Left forelimb (tissue), 1 donor: ENCODE results near the gene CDH6.

ENCODE experiments used
- DNase-seq: peaks from one replicate; pipeline ENCODE4 v3.0.0-alpha.2; 2018; ENCODE audit warnings: low spot score

CDH6 gene

DNA sequence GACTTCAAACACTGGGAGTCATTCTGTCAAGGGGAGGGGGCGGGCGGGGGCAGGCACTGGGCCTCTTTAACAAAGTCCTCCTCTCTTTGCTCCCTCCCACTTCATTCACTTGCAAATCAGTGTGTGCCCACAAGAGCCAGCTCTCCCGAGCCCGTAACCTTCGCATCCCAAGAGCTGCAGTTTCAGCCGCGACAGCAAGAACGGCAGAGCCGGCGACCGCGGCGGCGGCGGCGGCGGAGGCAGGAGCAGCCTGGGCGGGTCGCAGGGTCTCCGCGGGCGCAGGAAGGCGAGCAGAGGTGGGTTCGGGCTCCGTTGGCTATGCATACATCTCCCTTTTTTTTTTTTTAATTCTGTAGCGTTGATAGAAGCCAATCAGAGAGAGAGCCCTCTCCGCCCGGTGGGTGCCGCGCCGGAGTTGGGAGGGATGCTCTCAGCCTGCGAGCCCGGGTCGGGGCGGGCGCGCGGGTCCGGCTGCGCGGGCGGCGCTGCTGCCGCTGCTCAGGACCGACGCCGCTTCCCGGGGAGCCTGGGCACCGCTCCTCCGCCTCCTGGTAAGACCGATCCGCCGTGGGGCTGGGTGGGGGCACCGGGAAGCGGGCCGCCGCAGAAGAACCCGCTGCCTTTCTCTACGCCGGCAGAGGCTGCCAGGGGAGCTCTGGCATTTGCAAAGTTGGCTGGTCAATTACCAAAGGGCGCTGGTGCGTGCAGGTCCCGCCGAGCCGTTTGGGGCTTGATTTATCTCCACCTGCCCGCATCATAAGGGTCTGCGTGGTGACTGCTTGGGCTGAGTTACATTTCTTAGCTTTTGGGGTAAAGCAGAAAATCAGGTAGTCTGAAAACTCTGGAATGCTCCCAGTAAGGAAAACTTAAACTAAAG, at the start of gene CDH6:
TSS of gene CDH6 (plus strand) at position 96 of the 877 bp plus-strand sequence. CDS start 73,788 bp downstream, outside the sequence.
- peak; percentile 66 for DNase-seq

DNA sequence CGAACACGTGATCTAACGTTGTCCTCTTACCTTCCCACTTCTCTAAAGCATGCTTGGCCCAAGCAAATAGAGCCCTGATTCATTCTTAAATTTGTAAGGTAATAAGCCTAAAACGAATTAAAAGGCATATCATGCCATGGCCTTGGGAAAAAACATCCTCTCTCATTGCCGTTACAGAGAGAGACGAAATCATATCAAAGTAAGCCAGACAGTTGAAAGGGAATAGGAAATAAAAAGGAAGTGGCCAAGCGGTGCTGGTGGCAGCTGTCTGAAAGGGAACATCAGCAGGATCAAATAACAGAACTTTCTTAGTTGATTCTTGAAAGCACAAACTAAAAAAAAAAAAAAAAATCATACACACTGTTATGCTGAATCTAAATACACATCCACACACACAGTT, 49.1 kb upstream of the CDH6 start:
- DNase-seq, result no peak

DNA sequence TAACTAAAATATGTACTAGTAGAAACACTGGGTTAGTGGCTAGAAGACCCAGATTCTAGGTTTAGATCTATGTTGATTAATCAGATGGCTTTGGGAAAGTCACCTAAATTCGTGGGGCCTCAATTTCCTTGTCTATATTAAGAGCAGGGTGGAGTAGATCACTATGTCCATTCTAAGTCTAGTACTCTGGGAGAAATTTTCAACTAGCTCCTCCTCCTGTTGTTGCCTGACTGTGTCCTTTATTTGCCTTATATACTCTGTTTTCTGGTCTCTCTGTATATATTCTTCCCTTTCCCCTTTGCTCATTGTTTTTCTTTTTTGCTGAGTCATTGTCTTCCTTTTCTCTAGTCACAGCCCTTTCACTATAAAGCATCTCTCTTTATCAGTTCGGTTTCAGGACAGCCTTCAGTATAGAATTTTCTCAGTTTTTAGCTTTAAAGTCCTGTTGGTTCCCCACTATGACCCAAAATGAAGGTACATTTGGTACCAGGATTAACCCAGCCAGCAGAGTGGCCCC, 44.5 kb upstream of the CDH6 start:
- no peak for DNase-seq

DNA sequence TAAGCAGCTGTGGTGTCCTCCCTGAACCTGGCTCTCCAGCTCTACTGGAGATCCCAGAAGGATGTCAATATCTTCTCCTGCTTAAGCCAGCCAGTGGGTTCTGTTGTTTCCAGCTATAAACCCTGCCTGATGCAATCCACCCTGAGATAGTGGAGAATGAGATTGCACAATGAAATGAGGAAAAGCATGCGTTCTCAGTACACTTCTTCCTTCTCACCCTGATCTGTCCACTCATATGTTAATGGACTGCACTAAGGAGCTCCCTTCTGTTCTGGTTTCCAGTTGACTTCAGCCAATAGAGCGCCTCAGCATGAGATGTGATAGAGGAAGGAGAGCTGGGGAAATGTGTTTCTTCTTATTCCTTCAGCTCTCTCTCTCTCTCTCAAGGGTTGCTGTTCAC, 40.0 kb upstream of the CDH6 start:
- no peak for DNase-seq

DNA sequence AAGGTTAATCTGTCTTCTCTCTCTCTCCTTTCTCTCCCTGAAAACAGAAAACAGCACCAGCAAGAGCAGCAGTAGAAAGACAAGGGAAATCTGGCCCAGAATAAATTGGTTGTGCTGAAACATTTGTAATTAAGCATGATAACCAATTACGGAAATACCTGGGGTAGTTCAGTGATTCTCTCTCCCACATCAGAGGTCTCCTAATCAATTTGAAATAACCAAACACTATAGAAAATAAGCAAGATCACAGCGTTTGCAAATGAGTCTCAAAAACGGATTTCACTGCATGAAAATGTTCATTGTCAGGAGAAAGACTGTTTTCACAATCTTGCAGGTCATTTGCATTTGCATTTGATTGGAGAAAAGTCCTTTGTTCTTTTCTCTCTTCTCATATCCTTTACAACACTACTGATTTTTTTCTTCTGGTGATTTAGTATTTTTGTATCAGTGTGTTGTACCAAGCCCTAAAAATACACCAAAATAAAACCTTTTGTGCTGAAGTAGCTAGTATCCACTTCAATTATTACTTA, 36.8 kb upstream of the CDH6 start:
- no peak for DNase-seq

DNA sequence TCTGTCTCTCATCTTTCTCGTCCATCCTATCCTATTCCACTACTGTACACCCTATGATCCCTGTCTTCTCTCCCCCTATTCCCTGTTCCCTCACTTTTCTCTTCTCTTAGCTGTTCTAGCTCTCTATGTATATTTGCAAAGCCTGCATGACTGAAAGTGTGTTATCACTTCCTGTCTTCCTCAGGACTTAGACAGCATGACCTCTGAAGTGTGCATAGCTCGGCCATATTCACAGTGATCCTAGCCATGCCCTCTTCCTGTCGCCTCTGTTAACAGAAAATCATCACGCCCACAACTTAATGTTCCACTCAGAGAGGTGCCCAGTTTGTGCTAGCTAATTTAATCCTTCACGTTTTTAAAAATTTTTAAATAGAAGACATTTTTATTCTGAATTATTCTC, 35.8 kb upstream of the CDH6 start:
- no peak for DNase-seq

DNA sequence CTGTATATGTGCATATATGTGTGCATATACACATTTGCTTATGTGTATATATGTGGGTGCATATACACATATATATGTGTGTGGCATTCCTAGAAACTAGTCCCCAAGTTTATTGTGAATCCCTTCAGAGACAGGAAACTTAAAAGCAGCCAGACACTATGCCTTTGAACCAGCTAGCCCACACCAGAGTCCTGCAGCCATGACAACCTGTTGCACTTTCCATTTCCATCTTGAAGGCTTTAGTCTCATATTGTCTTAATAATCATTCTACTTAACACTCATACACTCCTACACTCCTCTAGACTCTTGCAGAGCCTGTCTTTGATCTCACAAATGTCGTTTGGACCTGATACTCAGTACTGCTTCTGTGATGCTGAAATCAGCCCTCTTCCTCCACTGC, 34.8 kb upstream of the CDH6 start:
- no peak for DNase-seq

DNA sequence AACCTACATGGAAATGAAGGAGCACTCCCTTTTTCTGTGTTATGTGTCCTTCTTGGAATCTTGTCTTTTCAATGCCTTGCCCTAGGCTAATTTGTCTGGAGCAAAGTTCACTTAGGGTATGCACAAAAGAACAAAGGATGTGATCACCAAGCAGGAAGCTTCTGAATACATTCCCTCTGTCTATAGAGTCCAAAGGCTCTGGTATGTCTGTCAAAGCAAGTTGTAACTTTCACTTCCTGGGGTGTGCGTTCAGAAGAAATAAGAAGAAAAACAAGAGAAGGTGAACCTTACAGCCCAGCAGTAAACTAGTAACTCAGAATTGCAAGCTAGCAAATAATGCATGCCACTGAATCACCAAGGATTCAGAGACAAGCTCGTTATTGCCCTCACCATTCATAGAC, 31.7 kb upstream of the CDH6 start:
- no peak for DNase-seq

DNA sequence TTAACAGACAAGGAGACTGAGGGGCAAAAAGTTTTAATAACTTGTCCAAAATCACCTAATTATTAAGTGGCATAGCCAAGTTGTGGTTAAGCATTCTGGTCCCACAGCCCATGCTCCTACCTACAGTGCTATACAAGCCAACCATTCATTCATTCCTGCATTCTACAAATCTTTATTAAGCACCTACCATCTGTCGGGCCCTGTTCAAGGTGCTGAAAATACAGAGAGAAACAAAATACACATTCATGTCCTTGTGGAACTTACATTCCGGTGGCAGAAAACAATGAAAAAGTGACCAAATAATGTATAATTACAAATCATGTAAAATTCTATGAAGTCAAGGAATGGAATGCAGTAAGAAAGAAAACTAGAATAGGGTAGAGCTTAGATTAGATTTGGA, 27.8 kb upstream of the CDH6 start:
- DNase-seq, result no peak

DNA sequence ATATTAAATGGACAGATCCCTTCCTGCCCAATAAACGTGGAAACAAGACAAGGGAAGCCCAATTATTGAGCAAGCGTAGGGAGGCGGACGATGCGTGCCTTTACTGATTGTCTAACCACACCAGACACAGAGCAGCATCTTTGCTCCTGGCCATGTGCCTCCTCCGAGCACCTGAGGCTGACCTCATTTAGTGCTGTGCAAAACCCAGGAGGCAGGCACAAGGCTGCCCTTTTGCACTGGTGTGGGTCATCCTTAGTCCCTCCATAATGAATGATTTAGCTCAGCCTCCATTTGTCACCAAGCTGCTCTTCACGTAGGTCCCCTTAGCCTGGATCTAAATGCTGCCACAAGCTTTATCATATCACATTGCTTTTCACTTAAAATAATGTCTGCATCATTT, 24.1 kb upstream of the CDH6 start:
- no peak for DNase-seq

DNA sequence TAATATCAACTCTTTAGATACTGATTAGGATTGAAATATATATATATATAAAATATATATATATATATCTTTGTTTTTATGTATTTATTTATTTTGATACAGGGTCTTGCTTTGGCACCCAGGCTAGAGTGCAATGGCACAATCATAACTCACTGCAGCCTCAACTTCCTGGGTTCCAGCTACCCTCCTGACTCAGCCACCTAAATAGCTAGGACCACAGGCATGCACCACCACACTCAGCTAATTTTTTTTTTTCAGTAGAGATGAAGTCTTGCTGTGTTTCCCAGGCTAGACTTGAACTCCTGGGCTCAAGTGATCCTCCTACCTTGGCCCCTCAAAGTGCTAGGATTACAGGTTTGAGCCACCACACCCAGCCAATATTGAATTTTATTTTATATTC, 20.6 kb upstream of the CDH6 start:
- no peak for DNase-seq

DNA sequence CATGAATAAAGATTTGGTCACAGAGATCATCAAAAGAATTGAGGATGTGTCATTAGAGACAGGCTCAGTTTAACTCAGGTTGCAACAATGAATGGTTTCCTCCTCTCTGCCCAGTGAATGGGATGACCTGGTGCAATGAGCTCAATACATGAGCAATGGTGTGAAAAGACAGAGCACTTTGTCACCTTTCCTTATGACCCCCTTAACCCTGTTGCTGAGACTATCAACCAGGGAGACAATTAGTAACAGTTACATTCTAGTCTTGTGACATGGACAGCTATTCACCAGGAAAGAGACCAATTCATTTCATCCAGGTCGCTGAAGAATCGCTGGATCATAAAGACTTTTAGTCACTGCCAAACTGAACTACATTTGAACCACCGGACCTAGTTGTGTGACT, 19.9 kb upstream of the CDH6 start:
- no peak for DNase-seq

DNA sequence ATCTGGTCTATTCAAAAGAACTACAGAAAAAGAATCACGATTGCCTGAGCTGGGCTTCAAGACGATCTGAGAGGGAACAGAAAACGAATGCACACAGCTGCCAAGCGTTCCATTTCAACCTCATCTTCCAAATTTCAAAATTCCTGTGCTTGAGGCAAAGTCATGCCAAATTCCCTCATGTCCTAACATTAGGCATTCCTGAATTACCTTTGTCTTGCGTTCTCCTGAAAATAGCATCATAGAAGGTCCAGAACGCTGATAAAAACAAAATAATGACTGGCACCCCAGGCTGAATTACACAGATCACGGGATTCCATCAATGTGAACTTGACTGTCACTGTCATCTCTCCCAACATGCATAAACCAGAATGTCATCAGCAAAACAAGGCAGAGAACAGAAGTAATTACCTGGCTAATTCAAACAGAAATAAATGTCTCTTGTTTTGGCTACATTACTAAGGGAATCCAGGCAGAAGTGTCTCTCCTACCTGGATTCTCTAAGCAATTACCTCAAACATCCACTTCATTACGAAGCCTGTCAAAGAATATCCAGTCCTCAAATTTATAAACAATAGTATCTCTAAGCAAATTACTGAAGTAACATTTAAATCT, 12.0 kb upstream of the CDH6 start:
- no peak for DNase-seq

DNA sequence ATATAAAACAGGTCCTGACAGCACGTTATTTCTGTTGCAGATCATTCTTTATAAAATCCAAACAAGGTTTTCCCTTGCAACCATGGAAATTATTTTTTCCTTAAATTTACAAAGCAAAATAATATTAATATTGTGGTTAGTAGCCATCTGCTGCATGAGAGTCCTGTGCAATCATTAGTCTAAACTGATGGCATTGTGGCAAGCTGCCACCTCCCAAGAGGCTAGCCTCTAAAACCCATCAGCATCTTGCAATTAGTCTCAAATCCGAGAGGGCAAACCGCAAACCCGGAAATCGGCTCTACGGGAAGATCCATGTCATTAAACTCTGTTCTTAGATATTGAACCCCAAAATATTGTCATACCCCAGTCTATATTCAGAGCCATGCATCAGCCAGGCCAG, 11.3 kb upstream of the CDH6 start:
- no peak for DNase-seq

DNA sequence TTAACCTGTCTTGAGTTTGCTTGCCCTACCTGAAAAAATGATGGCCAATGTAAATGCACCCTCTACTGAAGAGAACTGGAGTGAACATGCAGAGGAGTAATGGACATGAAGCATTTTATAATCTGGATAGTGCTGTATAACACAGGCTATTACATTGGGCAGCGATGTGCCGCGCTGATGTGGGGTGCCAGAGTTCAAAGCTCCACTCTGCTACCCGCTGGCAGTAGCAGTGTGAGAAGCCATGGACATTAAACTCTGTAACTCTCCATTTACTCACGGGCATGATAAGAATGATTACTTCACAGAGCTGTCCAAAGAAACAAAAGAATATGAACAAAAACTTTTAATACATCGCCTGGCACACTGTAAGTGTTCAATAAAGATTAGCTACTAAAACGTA, 7.5 kb upstream of the CDH6 start:
- DNase-seq, result no peak

DNA sequence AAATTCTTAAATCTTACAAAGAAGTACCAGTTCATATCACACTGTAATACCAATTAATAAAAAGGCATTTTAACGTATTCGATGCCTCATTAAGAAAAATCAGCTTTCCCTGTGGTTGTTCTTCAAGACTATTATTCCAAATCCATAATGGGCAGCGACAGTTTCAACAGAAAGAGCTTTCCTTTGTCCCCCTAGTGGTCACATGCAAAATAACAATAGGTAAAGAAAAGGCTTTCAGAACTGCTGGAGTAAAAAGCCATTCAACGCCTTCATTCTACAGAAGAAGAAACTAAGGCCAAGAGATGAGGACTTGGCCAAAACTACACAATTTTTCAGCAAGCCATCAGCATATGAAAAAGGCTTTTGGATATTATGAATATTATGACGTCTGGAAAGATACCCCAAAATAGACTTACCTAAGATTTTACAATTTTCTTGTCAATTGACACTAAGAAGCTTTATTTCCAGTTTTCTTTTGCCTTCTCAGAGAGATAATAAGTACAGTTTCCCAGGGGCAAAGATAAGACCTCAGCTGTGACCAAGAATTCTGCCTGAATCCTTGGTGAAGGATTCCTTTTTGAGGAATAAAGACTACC, 6.7 kb upstream of the CDH6 start:
- no peak for DNase-seq

DNA sequence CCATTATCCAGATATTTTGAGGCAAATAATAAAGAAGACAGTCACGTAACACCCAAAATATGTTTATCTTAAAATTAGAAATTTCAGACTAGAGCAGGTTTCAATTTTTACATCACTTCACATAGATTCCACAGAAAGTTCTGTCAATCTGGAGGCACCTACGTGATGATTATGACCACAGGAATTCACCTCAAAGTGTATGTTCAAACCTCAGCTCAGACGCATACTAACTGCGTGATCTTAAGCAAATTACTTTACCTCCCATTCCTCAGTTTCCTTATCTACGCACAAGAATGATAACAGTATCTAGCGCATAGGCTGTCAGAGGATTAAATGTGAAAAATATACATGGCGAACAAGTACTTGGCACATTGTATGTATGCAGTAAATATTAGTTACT, 5.9 kb upstream of the CDH6 start:
- DNase-seq, result no peak

DNA sequence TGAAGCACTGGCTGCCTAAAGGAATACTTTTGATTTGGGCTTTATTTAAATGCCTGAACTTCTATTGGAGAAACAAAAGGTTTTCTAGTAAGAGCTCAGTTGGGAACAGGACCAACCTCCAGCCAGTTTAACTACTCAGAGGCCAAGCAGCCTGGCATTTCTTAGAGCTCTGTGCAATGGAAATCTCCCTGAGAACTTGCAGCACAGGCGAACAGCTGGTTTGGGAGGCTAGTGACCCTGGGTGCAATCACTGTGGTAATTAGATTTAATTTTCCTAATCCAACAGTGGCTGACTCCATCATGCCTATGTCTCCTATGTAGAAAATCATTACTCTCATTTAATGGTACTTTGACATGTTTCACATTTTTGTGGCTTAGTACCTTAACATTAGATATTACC, 1.0 kb upstream of the CDH6 start:
- DNase-seq, result no peak

DNA sequence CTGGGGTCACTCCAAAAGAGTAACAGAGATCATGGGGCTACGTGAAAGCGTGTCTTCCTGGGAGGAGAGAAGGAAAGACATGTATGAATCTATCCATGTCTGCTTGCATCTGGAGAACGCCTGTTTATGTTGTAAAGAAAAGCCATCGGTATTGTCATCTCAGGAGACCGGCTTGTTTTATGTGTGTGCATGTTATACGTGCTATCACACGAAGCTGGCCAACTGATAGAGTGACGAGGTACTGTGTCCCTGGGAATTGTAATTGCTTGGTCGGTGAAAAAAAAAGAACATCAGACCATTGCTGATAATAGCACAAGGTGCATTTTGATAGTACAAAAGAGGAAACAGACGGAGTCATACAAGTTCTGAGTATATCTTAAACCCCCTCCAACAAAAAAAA, 370 bp upstream of the CDH6 start:
- DNase-seq, result no peak

DNA sequence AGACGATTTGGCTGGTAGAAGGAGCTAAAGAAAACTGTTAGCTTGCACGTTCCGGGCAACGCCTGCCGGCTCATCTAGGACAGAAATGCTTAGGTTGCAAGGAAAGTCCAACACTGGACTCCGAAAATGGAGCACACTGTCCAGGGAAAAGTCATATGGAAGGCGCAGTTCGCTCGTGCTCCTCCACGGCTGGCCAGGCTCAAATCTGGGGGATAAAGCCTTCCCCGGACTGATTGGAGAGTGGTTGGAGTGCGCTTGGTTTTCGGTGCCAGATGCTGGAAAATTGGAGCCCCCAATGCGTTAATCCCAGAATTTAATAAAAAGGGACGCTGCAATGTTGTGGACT, 955 bp downstream of the CDH6 start:
- no peak for DNase-seq

DNA sequence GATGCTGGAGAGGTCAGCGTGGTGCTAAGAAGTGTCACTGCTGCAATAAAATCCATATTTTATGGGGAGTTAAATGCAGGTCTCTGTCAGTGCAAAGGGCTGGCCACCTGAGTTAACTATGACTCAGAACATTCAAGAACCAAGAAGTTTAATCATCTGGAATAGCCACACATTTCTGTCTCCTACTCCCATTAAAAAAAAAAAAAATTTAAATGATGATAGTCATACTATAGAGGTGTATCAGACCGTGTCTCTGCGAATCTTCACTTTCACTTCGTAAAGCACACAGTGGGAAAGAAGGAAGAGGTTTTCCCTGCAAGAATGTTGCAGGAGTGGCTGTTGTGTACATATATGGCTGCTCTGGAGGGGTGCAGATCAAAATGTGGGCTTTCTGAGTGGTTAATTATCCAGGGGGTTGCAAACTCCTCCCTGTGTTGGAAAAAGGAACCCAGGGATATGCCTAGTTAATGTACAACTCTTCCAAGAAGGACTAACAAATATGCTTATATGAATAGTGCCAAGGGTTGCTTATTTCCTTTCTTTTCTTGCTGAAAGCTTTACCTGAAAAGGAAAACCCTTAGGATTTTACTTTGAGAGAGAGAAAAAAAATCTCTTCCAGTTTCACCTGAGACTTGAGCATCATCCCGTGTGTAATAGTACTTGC, 1.5 kb downstream of the CDH6 start:
- DNase-seq, result no peak

DNA sequence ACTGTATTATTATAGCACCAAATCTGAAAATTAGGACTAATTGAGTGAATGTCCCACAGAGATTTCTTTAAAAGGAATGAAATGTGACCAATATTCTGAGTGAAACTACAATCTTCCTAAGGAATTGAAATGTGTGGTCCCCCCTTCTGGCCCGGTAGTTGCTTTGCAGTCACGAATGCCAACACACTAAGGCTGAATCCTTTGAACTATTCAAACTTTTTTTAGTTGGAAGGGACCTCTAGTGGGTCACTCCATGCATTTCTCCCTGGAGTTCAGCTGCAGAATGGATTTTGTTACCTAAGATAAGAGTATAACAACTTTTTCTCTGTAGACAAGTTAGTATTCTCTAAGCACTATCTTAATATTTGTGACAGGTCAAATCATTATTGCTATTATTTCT, 2.8 kb downstream of the CDH6 start:
- no peak for DNase-seq

DNA sequence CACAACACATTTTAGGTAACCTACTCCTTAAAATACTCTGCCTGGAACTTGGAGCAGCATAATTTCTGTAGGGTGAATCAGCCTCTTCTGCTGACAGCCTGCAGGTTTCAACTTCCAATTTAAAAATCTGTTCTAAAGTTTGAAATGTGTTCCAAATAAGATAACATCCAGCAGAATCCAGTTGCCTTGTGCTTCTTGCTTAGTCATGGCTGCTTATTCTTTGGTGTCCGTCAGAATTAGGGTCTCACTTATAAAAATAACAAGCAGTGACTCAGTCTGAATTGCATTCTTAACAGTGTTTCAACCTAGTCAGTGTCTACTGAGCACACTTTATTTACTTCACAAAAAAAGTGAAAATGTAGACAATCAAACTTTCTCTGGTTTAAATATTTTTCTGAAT, 3.7 kb downstream of the CDH6 start:
- no peak for DNase-seq
